ENCODE measurements around the gene HOXC4.
"Not testable (repeated sequence)": the region's sequence is repeated elsewhere in the genome, so short reads cannot be mapped to it uniquely, and the experiment has no call there.

DNA sequence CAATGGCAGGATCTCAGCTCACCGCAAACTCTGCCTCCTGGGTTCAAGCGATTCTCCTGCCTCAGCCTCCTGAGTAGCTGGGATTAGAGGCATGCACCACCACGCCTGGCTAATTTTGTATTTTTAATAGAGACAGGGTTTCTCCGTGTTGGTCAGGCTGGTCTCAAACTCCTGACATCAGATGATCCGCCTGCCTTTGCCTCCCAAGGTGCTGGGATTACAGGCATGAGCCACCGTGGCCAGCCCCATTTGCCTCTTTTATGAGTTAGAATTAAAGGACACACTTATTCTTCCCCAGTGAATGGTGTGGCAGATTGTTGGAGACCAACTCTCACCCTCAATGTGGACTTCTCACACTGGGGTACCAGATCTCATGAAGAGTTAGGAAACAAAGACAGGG, 11.6 kb upstream of the HOXC4 start:
- TF ChIP-seq, protein P1, sequence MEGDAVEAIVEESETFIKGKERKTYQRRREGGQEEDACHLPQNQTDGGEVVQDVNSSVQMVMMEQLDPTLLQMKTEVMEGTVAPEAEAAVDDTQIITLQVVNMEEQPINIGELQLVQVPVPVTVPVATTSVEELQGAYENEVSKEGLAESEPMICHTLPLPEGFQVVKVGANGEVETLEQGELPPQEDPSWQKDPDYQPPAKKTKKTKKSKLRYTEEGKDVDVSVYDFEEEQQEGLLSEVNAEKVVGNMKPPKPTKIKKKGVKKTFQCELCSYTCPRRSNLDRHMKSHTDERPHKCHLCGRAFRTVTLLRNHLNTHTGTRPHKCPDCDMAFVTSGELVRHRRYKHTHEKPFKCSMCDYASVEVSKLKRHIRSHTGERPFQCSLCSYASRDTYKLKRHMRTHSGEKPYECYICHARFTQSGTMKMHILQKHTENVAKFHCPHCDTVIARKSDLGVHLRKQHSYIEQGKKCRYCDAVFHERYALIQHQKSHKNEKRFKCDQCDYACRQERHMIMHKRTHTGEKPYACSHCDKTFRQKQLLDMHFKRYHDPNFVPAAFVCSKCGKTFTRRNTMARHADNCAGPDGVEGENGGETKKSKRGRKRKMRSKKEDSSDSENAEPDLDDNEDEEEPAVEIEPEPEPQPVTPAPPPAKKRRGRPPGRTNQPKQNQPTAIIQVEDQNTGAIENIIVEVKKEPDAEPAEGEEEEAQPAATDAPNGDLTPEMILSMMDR (IDR thresholded peaks at IDR 0.05 in 4 of 5, conservative IDR thresholded peaks at IDR 0.05 in 1 of 5) = not testable (repeated sequence)
- TF ChIP-seq POLR2A (IDR thresholded peaks at IDR 0.05) = not testable (repeated sequence)
